Right cardiac atrium (tissue), 5 donors: ENCODE measurements around the gene MRPL12. TPM values are rescaled to one million over a fixed set of nuclear protein-coding genes. Genes with fewer than 3 reads are reported as not detected.

Experiments used
- ATAC-seq, 2 donors: fragments of 200-7000 bp; cut with Tn5 transposase; one replicate each; pipeline versions ENCODE4 v1.8.0 to v1.9.1; 2020; ENCODE audit warnings: moderate library complexity in 2 of 2, mild to moderate bottlenecking in 1 of 2
- DNase-seq, 3 donors: peaks; one replicate each; pipeline ENCODE4 v3.0.0-alpha.2; 2020
- H3K27ac ChIP-seq: one replicate; pipeline ENCODE4 v1.5.1; 2013; ENCODE audit warnings: mild to moderate bottlenecking, low read length, control low read depth, moderate library complexity
- H3K27me3 ChIP-seq: one replicate; pipeline ENCODE4 v1.6.1; 2013; ENCODE audit not compliant: control insufficient read depth, insufficient read depth
- H3K4me1 ChIP-seq: one replicate; pipeline ENCODE4 v1.6.1; 2013; ENCODE audit warnings: low read length; ENCODE audit not compliant: control insufficient read depth, insufficient read depth
- H3K4me3 ChIP-seq: one replicate; pipeline ENCODE4 v1.5.1; 2013; ENCODE audit warnings: low read length, control low read depth
- H3K9me3 ChIP-seq: one replicate; pipeline ENCODE4 v1.6.1; 2013; ENCODE audit warnings: low read length; ENCODE audit not compliant: control insufficient read depth
- WGBS: extraction: QIAGEN DNeasy Blood & Tissue Kit; methylation state at CpG from one replicate; pipeline ENCODE4 v1.1.7; 2013; 5-methylcytosine and 5-hydroxymethylcytosine counted together
- intact Hi-C, 4 donors: fragments of 100-400 bp; cut with DNase I; formaldehyde crosslinking; loops; one replicate each; pipeline versions ENCODE4 v1.11.0 to v1.14.0; 2022 to 2023
- long read RNA-seq, 4 donors: library from polyadenylated mRNA; unstranded; transcript quantifications; one replicate each; pipeline ENCODE4 v2.0.0, GENCODE V29; 2020 to 2021
- polyA plus RNA-seq: library from polyadenylated mRNA; stranded (reverse); fragments of 200-250 nt; gene quantifications from one replicate; pipeline ENCODE4 v1.2.3, GENCODE V29; 2013
- total RNA-seq, 4 donors: library from RNA; stranded (reverse); fragmentation: NEBNext Ultra II Directional; extraction: Animal tissue kit (Norgen Biotek cat#: 25700); gene quantifications; one replicate each; pipeline ENCODE4 v1.2.1, GENCODE V29; 2021
- donor health status: healthy with polysubstance abuse.
- donor health status: DM: no; HTN: yes; CAD: no.
- donor health status: DM: no; HTN: no; CAD: no.
- donor health status: DM: no; HTN: yes; CAD: no; lungs with severe emphysema.
- donor health status: DM: yes; HTN: yes; CAD: no.

MRPL12 gene
- 100 to 1,000 TPM in 3 of 4 donors, 10 to 100 TPM in 1; 83.3 to 142 (median 112) TPM for total RNA-seq
- polyA plus RNA-seq: 310 TPM
- long read RNA-seq, donor 1, transcript MRPL12-201 (5 exons, 1,028 nt): major isoform, 139 of 156 reads
- long read RNA-seq, donor 1, partial matches to known transcripts: 16 of 156 reads
- long read RNA-seq, donor 1, other reads (novel, unspliced or antisense): 1 of 156 reads
- long read RNA-seq, donor 2, transcript MRPL12-201 (5 exons, 1,028 nt): major isoform, 124 of 142 reads
- long read RNA-seq, donor 2, partial matches to known transcripts: 14 of 142 reads
- long read RNA-seq, donor 2, other reads (novel, unspliced or antisense): 4 of 142 reads
- long read RNA-seq, donor 3, transcript MRPL12-201 (5 exons, 1,028 nt): major isoform, 119 of 125 reads
- long read RNA-seq, donor 3, partial matches to known transcripts: 6 of 125 reads
- long read RNA-seq, donor 3, other reads (novel, unspliced or antisense): 0 of 125 reads
- long read RNA-seq, donor 4, transcript MRPL12-201 (5 exons, 1,028 nt): major isoform, 68 of 74 reads
- long read RNA-seq, donor 4, partial matches to known transcripts: 6 of 74 reads
- long read RNA-seq, donor 4, other reads (novel, unspliced or antisense): 0 of 74 reads

DNA sequence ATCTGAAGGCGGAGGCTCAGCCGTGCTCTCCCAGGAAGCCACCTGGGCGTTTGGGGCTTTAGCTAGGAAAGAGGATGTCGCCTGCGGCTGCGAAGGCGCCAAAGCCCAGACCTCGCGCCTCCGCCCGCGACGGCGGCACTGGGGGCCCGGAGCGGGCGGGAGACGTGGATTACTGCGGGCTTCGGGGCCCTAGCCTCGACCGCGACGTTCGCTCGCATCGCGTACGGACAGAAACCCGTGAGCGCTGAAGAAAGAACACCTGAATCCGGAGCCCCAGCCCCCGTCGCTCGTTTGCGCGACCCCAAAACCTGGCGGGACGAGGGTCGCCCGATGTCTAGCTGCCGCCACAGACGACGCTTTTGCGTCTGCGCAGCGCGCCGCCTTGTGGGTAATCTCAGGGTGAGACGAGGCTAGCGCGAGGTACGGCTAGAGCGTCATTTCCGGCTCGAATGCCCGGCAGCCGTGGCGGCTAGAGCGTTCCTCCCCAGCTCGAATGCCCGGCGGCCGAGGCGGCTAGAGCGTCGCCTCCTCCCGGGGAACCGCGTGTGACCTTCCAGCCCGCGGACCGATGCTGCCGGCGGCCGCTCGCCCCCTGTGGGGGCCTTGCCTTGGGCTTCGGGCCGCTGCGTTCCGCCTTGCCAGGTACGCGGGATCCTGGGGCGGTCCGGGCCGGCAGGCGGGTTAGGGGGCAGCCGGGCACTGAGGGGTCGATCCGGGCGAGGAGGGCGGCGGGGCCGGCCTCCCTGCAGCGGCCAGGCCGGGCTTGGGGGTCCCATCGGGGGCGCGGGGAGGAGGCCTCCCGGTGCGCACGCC, at the start of gene MRPL12:
TSS of gene MRPL12 (plus strand) at position 434 of the 813 bp plus-strand sequence. CDS start at position 569, 135 bp downstream.
- DNase-seq: peak; percentile 95 to 97 (median 97)

DNA sequence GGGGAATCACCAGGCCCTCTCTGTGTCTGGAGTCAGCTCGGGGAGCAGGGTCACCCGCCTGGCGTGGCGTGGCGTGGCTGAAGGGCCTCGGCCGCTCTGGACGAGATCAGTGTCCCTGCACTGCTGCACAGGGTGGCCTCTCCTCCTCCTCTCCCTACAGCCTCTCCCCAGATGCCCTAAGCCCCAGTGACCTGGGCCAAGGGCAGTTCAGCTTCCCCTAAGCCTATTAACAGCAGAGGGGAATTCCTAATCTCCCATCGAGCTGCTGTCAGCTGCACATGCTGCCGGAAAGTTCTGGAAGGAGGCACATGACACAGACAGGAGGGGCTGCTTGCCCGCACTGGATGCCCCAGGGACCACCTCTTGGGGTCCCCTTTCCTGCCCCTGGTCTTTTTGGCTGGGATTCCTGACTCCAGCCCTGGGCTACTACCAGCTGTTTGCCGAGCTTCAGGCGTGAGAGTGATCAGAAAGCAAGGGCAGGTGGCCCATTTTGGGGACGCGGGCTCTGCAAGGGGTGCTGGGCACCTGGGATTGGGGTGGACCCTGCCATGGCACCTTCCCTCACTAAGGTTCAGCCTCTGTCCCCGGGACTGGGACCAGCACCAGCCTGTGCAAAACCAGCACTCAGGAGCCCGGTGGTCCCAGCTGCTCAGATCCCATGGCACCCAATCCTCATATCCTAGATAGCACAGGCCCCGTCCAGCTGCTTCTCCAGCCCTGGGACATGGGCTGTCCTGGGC, 47.6 kb upstream of the MRPL12 start:
- whole genome bisulfite sequencing: 77% methylated on average over 18 of the region's 18 CpGs
- ATAC-seq (peak in 1 of 2 donors; percentile 22), DNase-seq (no peak)
- Histone ChIP-seq H3K4me3 (no peak overlapping the region), H3K4me1 (no peaks in the 10 kb centered on the region), H3K9me3 (no peaks in the 10 kb centered on the region), H3K27me3 (no peaks in the 10 kb centered on the region), H3K27ac (no peak overlapping the region)
- intact Hi-C loops: no loop called here

More for the DNA sequence above, at the start of gene MRPL12:
- intact Hi-C loops: no loop called here
- peak within 1 kb of the TSS; percentile 91 for H3K27ac ChIP-seq
- H3K27me3 ChIP-seq: no peaks in the 10 kb centered on the region
- ATAC-seq: peak; percentile 92 to 94
- peaks cover 6% of the 10 kb centered on the region for H3K4me1 ChIP-seq
- no peaks in the 10 kb centered on the region for H3K9me3 ChIP-seq
- peak within 1 kb of the TSS; percentile 96 for H3K4me3 ChIP-seq
- under 1% methylated on average over 102 of the region's 102 CpGs for WGBS

DNA sequence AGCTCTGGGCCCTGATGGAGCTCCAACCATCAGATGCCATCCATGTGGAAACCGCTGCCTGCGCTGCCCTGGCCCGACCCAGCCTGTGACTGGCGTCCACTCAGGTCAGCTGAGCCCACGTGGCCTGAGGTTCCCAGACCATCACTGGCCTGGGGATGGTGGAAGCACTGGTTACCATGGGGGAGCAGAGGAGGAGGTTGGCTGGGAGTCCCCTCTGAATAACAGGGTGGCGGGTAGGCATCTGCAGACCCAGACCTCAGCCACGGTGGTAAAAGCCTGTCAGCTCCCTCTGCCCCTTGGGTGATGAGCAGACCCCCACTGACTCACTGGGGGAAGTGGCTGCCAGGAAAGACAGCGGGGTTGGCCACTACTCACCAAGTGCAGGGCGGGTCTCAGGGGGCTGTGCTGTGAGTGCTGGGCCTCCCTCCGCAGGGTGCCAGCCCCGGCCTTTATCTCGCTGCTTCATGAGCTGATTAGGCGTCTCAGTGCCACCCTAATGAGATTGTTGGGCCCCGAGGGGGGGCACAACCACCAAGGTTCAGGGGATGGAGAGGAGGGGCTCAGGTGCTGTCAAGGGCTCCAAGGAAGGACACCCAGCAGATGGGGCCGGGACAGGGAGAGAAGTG, 46.9 kb upstream of the MRPL12 start, which contains the start of gene PDE6G:
TSS of gene PDE6G (minus strand) at position 425 of the 626 bp plus-strand sequence. CDS start 3,237 bp downstream, outside the sequence.
- Histone ChIP-seq H3K27ac (no peak within 1 kb of the TSS), H3K27me3 (no peaks in the 10 kb centered on the region), H3K4me1 (no peaks in the 10 kb centered on the region), H3K4me3 (no peak within 1 kb of the TSS), H3K9me3 (no peaks in the 10 kb centered on the region)
- intact Hi-C loops: no loop called here
- DNase-seq (peak in 1 of 3 donors; percentile 31), ATAC-seq (no peak)
- 72% methylated on average over 15 of the region's 15 CpGs for WGBS

DNA sequence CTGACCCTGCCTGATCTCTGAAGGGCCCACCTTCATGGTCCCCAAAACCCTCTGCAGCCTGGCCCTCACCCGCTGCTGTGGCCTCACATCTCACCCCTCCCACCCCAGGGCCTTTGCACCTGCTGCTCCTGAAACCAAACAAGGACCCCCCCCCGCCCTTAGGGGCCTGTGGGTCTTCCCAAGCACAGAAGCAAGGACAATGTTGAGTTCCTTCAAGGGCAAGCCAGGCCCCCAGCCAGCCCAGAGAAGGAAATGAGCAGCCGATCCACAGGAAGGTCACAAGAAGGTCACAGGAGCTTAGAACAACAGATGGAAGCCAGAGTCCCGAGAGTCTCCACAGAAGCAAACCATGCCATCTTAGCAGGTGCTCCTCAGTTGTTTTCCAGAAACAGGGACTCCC, 46.3 kb upstream of the MRPL12 start:
- H3K4me3 ChIP-seq: no peak overlapping the region
- DNase-seq (peak in 1 of 3 donors; percentile 30), ATAC-seq (no peak)
- intact Hi-C loops: no loop called here
- no peak overlapping the region for H3K27ac ChIP-seq
- no peaks in the 10 kb centered on the region for H3K4me1 ChIP-seq
- H3K9me3 ChIP-seq: no peaks in the 10 kb centered on the region
- WGBS: 44% methylated on average over 4 of the region's 4 CpGs
- H3K27me3 ChIP-seq: no peaks in the 10 kb centered on the region

DNA sequence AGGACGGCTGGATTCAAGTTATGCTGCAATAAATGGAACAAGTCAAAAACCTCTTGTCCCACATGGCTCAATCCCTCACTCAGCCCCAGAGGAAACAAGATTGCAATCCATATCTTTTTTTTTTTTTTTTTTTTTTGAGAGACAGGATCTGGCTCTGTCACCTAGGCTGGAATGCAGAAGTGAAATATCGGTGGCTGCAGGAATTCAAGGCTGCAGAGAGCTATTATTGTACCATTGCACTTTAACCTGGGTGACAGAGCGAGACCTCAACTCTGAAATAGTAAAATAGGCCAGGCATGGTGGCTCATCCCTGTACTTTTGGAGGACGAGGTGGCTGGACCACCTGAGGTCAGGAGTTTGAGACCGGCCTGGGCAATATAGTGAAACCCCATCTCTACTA, 44.1 kb upstream of the MRPL12 start:
- H3K4me1 ChIP-seq: no peaks in the 10 kb centered on the region
- intact Hi-C loops: no loop called here
- no peak for ATAC-seq

DNA sequence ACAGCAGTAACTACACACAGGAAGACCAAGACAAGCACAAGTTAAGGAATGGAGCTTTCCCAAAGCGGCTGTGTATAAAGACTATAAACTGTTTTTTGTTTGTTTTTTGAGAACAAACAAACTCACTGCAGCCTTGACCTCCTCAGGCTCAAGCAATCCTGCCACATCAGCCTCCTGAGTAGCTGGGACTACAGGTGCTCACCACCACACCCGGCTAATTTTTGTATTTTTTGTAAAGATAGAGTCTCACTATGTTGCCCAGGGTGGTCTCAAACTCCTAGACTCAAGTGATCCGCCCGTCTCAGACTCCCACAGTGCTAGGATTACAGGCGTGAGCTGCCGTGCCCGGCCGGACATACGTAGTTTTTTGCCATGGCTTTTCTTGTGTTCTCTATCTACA, 42.7 kb upstream of the MRPL12 start:
- DNase-seq (peak in 1 of 3 donors; percentile 7), ATAC-seq (no peak)
- no peak overlapping the region for H3K4me3 ChIP-seq
- no peaks in the 10 kb centered on the region for H3K9me3 ChIP-seq
- intact Hi-C loops: no loop called here
- peaks cover under 1% of the 10 kb centered on the region for H3K4me1 ChIP-seq
- H3K27ac ChIP-seq: no peak overlapping the region
- no peaks in the 10 kb centered on the region for H3K27me3 ChIP-seq
- WGBS: 92% methylated on average over 9 of the region's 9 CpGs

More for the DNA sequence above, 44.1 kb upstream of the MRPL12 start:
- 60% methylated on average over 5 of the region's 5 CpGs for WGBS
- Histone ChIP-seq H3K9me3 (no peaks in the 10 kb centered on the region), H3K4me3 (no peak overlapping the region), H3K27me3 (no peaks in the 10 kb centered on the region), H3K27ac (no peak overlapping the region)
- DNase-seq: no peak

DNA sequence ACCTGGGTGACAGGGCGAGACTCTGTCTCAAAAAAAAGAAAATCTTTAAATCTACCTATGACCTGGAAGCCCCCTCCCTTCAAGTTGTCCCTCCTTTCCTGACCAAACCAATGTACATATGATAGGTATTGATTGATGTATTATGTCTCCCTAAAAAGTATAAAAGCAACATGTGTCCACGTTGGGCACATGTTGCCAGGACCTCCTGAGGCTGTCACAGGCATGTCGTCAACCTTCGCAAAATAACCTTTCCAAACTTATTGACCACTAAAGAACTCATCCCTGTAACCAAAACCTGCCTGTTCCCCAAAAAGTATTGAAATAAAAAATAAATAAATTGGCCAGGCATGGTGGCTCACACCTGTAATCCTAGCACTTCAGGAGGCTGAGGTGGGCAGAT, 41.2 kb upstream of the MRPL12 start:
- ATAC-seq: no peak
- WGBS: 91% methylated on average over 4 of the region's 4 CpGs
- DNase-seq: no peak
- Histone ChIP-seq H3K27me3 (no peaks in the 10 kb centered on the region), H3K9me3 (no peaks in the 10 kb centered on the region), H3K27ac (no peak overlapping the region), H3K4me3 (no peak overlapping the region), H3K4me1 (peaks cover 2% of the 10 kb centered on the region)
- intact Hi-C loops: no loop called here

DNA sequence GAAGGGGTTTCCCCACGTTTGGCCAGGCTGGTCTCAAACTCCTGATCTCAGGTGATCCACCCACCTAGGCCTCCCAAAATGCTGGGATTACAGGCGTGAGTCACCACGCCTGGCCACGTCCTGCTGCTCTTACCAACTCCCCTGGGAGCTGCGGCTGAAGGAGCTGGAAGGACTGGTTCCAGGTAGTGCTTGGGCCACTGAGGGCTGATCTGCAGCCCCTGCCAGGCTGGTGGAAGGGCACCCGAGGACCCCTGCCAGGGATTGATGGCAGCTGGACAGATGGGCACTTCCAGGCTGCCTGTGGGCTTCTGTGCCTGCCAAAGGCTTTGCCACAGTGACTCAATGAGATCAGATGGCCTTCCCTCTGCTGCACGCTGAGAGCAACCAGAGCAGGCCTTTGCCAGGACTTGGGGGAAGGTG, 39.1 kb upstream of the MRPL12 start:
- H3K27ac ChIP-seq: no peak overlapping the region
- peak in 1 of 3 donors; percentile 40 for DNase-seq
- H3K4me1 ChIP-seq: peaks cover 2% of the 10 kb centered on the region
- no peaks in the 10 kb centered on the region for H3K27me3 ChIP-seq
- intact Hi-C loops: no loop called here
- WGBS: 73% methylated on average over 7 of the region's 7 CpGs
- no peaks in the 10 kb centered on the region for H3K9me3 ChIP-seq
- ATAC-seq: no peak
- H3K4me3 ChIP-seq: no peak overlapping the region

DNA sequence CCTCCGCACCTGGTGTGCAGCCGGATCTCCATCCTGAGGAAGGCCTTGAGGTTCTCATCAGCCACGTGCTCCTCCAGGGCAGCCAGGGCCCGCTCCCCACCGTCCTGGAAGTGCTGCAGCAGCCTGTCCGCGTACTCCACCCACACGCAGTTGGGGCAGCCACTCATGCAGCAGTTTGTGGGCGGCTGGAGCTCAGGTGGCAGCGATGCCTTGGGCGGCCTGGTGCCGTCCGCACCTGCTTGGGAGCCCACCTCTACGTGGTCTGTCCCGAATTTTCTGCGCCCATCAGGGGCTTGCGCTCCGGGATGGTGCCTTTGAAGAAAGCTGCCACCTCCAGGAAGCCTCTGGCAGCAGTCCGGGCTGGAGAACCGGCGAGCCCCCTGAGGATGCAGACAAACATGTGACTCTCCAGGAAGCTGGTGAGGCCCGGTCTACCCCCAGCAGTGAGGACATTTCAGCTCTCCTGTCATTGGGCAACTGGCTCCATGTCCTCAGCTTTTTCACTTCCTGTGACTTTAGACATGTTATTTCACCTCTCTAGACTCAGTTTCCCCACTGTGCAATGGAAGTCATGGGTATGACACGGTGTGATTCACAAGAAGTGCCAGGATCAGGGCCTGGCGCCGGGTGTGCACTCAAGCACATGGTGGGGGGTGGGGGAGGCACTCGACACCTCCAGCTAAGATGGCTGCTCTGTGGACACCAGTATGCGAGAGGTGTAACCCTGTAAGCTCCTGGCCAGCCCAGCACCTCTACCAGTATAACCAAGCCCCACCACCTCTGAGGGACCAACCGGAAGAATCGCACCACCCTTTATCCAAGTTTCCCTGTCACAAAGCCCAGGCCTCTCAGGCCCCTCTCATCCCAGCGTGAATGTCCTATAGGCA, 37.7 kb upstream of the MRPL12 start:
- H3K27ac ChIP-seq: peak overlapping the region; percentile 68
- intact Hi-C loops: no loop called here
- peak in 2 of 3 donors; percentile 58 to 60 for DNase-seq

More for the DNA sequence above, 37.7 kb upstream of the MRPL12 start:
- peak; percentile 33 to 44 for ATAC-seq
- H3K27me3 ChIP-seq: no peaks in the 10 kb centered on the region
- WGBS: 61% methylated on average over 30 of the region's 30 CpGs
- H3K4me3 ChIP-seq: peak overlapping the region; percentile 74
- peaks cover 2% of the 10 kb centered on the region for H3K4me1 ChIP-seq
- H3K9me3 ChIP-seq: no peaks in the 10 kb centered on the region
